A204.1 (cell line): Measurements from ENCODE around the gene LTBP1.
"Not testable (repeated sequence)": the region's sequence is repeated elsewhere in the genome, so short reads cannot be mapped to it uniquely, and the experiment has no call there.

ENCODE experiments used
- FAIRE-seq: peaks from 2 replicates; lab custom pipeline; 2012; peaks lifted over from hg19 to GRCh38; lab: Jason Lieb, UNC

Gene LTBP1, protein sequence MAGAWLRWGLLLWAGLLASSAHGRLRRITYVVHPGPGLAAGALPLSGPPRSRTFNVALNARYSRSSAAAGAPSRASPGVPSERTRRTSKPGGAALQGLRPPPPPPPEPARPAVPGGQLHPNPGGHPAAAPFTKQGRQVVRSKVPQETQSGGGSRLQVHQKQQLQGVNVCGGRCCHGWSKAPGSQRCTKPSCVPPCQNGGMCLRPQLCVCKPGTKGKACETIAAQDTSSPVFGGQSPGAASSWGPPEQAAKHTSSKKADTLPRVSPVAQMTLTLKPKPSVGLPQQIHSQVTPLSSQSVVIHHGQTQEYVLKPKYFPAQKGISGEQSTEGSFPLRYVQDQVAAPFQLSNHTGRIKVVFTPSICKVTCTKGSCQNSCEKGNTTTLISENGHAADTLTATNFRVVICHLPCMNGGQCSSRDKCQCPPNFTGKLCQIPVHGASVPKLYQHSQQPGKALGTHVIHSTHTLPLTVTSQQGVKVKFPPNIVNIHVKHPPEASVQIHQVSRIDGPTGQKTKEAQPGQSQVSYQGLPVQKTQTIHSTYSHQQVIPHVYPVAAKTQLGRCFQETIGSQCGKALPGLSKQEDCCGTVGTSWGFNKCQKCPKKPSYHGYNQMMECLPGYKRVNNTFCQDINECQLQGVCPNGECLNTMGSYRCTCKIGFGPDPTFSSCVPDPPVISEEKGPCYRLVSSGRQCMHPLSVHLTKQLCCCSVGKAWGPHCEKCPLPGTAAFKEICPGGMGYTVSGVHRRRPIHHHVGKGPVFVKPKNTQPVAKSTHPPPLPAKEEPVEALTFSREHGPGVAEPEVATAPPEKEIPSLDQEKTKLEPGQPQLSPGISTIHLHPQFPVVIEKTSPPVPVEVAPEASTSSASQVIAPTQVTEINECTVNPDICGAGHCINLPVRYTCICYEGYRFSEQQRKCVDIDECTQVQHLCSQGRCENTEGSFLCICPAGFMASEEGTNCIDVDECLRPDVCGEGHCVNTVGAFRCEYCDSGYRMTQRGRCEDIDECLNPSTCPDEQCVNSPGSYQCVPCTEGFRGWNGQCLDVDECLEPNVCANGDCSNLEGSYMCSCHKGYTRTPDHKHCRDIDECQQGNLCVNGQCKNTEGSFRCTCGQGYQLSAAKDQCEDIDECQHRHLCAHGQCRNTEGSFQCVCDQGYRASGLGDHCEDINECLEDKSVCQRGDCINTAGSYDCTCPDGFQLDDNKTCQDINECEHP (N-terminal part only)

DNA sequence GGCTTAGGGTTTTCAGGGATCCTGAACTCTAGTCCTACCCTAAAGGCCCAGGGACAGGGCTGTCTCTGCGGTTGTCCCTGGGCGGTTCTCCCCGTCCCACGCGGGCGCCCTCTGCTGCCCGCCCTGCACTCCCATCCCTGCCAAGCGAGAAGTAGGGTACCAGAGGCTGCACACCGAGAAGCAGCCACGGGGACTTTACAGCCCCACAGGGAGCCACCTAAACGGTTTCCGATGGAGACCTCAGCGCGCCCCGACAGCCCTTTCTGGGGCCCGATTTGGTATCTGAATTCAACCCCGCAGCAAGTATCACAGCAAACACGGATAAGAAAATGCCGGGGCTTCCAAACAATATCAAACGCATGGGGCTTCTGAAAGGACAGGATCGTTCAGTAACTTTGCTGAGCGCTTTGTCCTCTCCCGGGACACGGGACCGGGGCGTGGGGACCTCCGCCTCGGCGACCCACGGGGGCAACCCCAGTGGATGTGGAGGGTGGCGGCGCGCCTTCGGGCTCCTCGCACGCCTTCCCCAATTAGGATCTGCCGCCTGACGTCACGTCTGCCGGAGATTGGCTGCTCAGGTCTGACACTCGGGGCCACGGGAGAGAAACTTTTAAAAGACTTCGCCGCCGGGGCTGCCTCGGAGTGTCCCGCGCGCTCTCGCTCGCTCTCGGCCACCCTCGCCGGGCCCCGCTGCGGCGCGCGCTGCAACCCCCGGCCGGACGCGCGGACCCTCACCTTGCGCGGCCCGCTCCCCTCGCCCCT lies at the start of gene LTBP1:
Gene LTBP1 (plus strand): TSS at position 640 of the 762 bp plus-strand sequence. CDS start 372 bp downstream, outside the sequence.
- FAIRE-seq, result no peak

DNA sequence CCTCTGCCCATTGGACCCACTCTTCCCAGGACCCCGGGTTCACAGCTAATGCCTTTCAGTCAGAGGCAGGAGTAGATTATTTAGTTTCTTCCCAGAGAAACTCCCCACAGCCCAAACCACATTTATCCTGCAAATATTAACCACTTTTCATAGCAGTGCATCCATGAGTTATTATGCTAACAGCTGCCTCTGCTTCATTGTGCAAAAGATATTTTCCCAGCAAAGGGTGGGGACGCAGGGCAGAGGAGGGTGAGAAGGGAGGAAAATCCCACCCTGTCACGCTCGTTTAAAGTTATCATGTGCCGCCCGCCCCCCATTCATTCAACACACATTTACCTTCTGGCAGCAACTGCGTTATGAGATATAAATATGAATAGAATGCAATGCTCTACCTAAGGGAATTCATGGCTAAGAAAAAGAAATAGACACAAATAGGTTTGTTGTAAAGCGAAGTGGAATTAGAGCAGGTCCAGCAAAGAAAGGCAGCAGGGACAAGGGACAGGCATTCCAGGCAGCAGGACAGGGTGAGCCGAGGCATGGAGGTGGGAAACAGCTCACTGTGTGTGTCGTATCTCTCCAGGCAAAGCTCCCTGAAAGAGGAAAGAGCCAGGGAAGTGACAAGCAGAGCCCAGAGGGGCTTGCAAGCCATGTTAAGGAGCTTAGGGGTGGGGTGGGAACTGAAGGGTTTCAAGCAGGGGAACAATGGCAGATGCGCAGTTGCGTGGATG lies 46.3 kb upstream of the LTBP1 start:
- no peak for FAIRE-seq

DNA sequence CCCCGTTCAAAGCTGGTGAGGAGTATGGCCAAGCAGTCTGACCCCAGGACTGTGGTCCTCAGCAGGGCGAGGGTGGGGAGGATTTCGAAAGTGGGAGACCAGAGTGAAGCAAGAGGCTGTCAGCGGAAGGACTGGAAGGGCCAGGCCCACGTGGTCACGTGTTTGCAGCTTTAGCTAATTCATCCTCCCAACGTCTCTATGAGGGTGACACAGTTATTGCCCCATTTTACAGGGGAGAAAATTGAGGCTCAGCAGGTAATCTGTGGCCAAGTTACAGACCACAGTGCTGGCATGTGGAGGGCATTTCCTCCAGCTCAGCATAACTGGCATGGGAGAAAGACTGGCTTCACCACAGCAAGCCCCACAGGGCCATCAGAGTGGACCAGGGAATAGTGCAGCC lies 45.4 kb upstream of the LTBP1 start:
- FAIRE-seq, result no peak

DNA sequence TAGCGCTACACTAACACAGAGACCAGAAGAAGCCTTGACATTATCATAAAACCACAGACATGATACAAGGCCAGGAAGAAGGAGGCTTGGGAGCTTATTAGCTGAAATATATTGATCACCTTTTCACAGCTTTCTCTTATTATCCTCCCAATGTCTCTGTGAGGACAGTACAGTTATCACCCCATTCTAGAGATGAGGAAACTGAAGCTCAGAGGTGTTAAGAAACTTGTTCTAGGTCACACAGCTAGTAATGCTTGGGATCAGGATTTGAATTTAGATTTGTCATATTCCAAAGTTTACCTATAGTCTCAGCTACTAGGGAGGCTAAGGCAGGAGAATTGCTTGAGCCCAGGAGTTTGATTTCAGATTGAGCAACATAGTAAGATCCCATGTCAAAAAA lies 44.6 kb upstream of the LTBP1 start:
- FAIRE-seq, result no peak

DNA sequence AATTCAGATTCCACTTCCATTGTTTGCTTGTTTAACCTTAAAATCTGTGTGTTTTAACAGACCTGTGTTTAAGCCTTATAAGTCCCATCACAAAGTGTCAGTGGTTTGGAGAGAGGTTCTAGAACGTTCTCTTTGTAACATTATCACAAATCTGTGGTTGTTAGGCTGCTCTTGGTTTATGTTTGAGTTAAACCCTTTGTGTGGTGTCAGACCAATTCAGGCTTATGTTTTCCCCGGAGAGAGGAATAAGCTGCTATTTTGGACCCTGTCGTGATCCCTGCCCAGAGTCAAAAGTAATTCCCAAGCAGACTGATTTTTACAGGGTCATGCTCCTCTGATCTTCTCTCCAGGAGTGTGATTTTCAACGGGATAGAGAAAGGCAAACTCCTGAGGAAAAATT lies 43.8 kb upstream of the LTBP1 start:
- no peak for FAIRE-seq

DNA sequence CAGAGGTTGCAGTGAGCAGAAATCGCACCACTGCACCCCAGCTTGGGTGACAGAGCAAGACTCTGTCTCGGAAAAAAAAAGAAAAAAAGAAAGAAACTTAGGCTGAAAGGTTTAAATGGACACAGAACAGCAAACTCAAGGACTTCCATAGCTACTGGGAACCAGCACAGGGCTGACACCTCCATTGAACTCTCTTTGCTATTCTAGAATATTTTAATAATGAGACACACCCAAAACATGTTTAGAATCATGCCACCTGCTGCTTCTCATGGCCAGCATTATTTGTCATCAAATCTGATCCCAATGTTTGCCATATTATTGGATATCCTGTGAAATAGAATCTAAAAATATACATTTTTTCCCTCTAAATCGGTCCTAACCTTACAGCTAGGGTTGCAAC lies 42.7 kb upstream of the LTBP1 start:
- no peak for FAIRE-seq

DNA sequence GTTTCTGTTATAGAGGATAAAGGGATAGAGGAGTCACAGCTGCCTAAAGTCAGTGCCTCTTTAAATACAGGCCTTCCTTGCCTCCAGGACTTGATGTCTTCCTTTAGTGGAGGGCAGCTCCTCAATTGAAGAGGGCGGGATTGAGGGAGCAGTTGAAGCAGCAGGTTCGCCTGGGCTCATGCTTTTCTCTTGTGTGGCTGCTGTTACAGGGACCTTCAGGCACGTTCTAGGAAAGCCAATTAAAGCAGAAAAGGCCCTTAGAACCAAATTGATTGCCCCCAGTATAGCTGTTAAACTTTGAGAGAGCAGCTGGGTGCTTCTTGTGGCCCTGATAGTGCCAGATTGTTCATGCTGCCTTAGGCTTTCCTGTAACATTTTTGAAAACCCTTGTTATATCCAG lies 42.0 kb upstream of the LTBP1 start:
- FAIRE-seq, result no peak

DNA sequence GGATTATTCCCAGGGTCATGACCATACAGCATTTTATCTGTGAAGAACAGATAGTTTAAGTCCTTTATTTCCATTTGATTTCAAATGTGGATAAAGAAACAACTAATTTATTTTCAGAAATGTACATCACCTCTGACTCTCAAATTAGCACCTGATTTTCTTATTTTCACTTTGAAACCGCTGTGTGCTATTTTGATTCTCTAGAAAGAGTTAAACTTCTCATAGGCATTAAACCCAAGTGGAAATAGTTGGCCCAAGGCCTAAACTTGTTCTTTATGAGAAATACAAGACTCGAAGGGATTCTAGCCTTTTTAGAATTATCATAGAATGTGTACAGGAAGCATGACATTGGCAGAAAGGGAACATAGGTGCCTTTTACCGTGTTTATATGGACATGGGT lies 41.5 kb upstream of the LTBP1 start:
- no peak for FAIRE-seq

DNA sequence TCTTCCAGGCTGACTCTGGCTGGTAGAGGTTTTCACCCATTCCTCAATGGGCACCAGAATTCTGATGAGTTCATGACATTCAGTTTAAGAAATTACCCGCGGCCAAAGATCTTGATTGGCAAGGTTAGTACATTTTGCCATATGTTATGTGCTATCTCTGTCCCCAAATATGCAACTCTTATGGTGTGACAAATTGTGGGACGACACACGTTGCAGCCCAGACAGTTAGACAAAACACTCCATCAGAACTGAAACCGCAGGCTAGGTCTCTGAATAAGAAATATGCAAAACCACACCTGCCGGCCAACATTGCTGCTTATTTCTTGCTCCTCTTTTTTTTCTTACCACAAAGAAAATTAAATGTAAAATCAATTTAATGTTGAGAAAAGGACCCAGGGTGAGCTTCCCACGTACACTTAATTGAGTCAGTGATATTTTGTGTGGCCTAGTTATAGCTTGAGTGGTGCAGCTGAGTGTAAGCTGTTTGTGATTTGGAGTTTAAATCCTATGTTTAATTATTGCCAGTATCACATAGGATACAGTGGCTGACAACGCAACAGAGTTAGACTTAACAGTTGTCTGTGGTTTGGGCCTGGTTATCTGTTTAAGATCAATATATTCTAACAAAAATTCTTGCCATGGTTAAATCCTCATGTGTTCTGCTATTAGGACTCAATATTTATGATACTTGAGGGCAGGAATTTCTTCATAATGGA lies 35.7 kb upstream of the LTBP1 start:
- FAIRE-seq, result no peak

DNA sequence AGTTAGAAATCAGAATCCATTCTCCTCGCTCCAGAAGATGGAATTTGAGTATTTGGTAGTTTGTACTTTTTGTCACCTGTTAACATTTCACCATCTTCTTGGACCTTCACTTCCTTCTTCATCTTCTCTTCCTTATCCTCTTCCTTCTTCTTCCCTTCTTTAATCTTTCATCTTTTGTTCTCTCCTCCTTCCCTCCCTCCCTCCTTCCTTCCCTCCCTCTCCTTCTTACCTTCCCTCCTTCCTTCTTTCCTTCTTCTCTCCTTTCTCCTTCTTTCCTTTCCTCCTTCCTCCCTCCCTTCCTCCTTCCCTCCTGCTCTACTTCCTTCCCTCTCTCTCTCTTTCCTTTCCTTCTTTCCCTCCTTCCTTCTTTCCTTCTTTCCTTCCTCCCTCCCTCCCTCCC lies 31.1 kb upstream of the LTBP1 start:
- no peak for FAIRE-seq

DNA sequence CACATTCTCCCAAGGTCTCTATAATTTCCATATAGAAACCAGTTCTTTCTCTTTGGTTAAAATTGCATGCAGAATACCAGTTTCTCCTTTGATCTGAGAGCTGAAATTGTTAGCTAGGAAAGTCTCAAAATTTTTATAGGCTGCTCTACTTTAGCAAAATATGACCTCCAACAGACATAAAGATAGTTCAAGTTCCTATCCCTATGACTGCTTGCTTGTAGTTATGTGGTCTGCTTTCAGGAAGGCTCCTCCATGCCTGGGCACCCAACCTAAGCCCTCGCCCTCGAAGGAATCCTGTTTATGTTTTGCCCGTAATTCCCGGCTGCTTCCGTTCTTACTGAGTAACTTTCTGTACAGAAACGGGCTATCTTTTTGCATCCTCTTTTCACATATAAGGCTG lies 28.0 kb upstream of the LTBP1 start:
- no peak for FAIRE-seq

DNA sequence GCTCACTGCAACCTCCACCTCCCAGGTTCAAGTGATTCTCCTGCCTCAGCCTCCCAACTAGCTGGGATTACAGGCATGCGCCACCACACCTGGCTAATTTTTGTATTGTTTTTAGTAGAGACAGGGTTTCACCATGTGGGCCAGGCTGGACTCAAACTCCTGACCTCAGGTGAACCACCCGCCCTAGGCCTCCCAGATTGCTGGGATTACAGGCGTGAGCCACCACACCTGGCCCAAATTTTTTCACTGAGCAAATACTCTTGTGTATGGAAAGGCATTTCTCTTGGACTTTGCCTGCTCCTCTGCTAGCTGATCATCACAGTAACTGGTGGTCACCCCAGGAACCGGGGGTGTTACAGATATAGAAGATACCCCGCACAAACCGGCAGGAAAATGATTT lies 26.9 kb upstream of the LTBP1 start:
- not testable (repeated sequence) for FAIRE-seq

DNA sequence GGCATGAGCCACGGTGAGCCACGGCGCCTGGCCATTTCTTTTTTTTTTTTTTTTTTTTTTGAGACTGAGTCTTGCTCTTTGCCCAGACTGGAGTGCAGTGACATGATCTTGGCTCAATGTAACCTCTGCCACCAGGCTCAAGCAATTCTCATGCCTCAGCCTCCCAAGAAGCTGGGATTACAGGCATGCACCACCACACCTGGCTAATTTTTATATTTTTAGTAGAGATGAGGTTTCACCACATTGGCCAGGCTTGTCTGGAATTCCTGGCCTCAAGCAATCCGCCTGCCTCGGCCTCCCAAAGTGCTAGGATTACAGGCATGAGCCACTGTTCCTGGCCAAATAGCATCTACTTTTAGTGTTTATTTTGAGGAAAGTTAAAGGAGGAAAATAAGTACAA lies 25.3 kb upstream of the LTBP1 start:
- not testable (repeated sequence) for FAIRE-seq

DNA sequence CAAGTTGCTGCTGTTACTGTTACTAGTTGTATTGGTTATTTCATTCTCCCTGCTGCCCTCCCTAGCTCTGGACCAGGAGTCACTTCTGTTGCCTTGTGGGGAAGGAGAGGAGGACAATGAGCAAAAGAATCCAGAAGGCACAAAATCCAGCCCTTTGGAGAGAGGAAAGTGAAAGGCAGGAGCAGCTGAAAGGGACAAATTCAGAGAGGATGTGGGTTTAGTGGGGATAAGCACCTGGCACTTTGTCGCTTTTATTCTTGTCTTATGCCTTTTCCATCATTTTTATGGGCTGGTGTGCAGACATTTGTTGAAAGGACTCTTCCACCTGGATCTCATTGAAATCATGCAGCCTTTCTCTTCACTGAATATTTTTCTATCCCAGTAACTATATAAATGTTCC lies 24.3 kb upstream of the LTBP1 start:
- no peak for FAIRE-seq

DNA sequence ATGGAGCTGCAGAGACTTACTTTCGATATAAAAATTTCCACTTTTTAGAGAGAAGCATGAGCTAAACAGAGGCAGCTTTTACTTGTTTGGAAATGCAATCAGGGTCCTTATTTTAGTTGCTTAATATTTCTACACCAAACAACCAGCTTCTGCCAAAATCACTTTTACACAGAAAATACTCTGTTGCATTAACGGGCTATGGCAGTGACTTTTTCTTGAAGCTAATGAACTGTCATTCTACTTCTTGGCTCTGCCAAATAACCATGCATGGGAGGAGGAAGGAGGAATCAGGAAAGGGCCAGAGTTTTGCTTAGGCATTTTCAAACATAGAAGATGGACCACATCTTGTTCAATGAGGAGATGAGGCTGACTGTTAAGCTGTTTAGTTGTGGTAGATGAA lies 23.6 kb upstream of the LTBP1 start:
- no peak for FAIRE-seq

DNA sequence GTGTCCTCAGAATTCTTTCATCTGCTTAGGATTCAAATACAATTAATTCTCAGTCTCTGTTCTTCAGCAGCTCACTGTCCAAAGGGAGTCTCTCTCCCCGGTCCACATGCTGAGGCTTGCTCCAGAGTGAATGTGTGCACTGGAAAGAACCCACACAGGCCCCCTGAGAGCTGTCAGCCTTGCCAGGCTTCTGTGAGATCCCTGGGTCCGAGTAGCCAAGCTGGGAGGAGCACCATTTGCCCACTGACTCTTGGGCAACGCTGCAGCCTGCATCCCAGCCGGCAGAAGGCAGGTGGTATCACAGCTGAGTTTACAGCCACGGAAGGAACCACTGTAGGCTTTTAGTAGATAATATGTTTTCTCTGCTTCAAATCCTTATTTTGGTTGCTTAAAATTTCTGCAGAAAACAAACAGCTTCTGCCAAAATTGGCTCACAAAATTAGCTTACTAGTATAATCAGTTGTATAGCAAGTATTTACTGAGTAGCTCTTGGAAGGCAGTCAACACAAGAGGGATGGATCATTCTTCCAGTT lies 21.4 kb upstream of the LTBP1 start:
- no peak for FAIRE-seq

DNA sequence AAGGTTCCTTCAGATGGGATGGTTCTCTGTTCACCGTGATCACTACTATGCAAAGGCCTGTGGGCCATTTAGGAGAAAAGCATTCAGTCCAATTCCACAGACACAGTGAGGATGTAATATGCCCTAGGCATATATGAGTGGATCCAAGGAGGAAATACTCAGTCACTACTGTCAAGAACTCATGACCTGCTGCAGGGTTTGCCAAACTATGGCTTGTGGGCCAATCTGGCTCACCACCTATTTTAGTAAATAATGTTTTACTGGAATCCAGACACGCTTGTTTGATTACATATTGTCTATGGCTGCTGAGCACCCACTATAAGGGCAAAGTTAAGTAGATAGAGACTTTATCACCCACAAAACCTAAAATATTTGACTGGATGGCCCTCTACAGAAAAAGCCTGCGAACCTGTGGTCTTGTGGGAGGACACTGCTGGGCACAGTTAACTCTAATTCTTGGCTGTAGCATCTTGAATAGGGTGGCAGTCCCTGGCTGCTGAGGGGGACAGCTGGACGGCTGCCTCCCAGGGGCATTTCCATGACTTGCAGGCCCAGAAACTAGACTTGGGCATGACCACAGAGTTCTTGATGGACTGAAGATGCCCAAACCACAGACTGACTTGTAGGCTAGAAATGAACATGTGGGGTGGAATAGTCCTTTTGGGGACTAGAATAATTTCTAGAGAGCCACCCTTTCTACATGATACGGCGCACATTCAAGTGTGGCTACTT lies 20.6 kb upstream of the LTBP1 start:
- FAIRE-seq, result no peak

DNA sequence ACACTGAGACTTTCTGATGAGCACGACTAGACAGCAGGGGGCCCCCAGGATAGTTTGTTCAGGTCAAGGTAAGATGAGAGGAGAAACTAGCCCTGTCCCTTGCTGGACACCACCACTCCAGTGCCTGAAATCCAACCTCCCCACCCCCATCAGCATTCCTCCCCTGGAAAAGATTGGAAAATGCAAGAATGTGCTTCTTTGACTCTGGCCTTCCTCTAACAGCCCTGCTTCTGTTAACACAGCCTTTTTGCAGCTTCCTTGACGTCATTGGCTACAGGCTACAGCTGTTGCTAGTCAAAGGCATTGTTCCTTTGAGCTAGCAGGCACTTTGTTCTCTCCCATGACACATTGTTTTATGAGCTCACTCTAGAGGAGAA lies 20.1 kb upstream of the LTBP1 start:
- FAIRE-seq, result no peak

DNA sequence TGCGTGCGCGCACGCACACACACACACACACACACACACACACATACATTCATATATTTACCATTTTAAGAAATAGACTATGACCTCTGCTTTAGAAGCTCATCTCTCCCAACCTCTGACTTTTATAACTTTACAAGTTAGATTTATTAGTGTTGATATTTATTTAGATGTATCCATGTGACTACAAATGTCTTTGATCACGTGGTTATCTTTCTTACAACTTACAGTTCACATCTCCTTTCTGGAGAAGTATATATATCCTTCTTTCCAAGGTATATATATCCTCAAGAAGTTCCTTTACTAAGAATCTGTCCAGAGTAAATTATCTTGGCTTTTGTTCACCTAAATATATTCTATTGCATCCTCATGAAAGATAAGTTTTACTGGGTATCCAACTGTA lies 16.3 kb upstream of the LTBP1 start:
- FAIRE-seq, result no peak

DNA sequence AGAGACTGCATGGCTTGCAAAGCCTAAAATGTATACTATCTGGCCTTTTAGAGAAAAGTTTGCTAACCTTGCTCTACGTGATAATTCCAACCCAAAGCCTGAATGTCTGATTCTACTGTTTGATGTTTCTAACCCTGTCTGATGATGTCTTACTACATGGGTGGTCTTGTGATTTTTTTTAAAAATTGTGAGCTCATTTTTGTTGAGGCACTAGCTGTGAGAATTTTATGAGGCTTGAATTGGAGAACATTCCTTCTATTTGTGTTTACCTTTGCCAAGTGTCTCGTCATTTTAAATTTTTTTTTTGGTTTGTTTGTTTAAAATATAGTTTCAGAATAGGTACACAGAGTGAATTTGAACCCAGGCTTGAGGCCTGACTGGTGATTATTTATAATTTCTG lies 15.2 kb upstream of the LTBP1 start:
- no peak for FAIRE-seq
